Posterior vena cava (tissue), 2 donors: ENCODE data around the gene LGI4. TPM values are rescaled to one million over a fixed set of nuclear protein-coding genes. Genes with fewer than 3 reads are reported as not detected.
"Not testable (repeated sequence)": the region's sequence is repeated elsewhere in the genome, so short reads cannot be mapped to it uniquely, and the experiment has no call there.

Experiments used
- DNase-seq: peaks from one replicate; pipeline ENCODE4 v3.0.0-alpha.2; 2020; ENCODE audit warnings: low spot score
- intact Hi-C, 2 donors: fragments of 100-400 bp; cut with DNase I; formaldehyde crosslinking; loops; one replicate each; pipeline versions ENCODE4 v1.14.1 to v1.14.2; 2022 to 2023
- total RNA-seq, 2 donors: library from RNA; stranded (reverse); fragmentation: NEBNext Ultra II Directional; extraction: Animal tissue kit (Norgen Biotek cat#: 25700); gene quantifications; one replicate each; pipeline ENCODE4 v1.2.1, GENCODE V29; 2021
- donor health status: DM: yes; HTN: yes; CAD: no.
- donor health status: DM: yes; HTN: yes; CAD: no.

Gene LGI4
- total RNA-seq, 2 donors from 2014 or later = 9.1 to 10.0 TPM

DNA sequence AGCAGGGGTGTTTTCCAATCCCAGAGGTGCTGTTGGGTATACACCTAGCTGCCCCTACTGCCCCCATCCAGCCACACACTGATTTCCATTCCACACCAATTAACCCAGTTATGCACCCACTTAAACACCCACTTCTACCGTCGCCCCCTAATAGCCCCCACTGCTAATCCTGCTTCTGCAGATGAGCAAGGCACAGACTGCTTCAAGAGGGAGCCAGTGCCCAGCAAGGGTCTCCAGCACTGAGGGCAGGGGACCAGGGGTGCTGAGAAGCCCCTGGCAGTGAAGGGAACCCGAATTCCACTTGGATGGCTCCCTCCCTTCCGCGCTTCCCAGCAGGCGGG is 9.4 kb upstream of the LGI4 start:
- DNase-seq = no peak
- intact Hi-C loops = loop anchor here in 1 of 2 donors (10.0 kb wide), 1 partner anchor 121 kb away; the partner anchor contains the start of gene USF2

DNA sequence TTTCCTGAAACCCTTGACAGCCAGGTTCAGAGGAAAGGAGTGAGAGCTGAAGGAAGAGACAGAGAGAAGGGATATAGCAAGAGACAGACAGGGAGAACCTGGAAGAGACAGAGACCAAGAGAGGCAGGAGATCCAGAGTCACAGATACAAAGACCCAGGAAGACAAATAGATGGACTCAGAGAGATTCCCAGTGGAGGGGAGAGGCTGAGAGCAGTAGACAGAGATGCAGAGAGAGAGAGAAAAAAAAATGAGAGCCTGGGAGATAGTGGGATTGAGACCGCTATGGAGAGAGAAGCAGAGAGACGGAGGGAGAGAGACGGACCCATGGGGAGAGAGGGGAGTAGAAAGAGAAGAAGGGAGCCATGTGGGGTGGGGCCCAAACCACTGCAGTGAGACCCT is 9.0 kb upstream of the LGI4 start:
- intact Hi-C loops = loop anchor here in 1 of 2 donors (10.0 kb wide), 1 partner anchor 121 kb away; the partner anchor contains the start of gene USF2

DNA sequence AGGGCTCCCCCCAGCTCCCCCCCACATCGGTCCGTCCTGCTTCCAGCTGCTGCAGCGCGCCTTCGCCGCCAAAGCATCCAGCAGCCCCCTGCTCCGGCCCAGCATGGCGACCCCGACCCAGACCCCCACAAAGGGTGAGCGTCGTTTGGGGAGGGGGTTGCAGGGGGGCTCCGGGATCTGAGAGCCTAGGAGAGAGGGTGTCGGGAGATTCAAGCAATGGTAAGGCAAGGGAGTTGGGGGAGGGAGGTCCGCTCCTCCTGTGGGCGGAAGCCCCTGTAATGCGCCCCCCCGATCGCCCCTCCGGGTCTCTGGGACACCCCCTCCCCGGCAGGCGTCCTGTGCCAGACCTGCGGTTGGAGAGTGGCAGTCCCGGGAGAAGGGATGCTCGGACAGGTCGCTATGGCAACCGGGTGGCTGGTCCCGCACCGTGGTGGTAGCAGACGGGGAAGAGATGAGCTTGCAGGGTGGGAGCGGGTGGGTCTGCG is 8.4 kb upstream of the LGI4 start, which contains the start of gene FXYD7:
Gene FXYD7, plus strand, starts transcription at position 25 of the 485 bp plus-strand sequence. Its CDS starts 79 bp downstream, at position 104.
- intact Hi-C loops = loop anchor here in 1 of 2 donors (10.0 kb wide), 1 partner anchor 122 kb away; the partner anchor contains the start of gene USF2
- DNase-seq = no peak

More for the DNA sequence above, 9.0 kb upstream of the LGI4 start:
- no peak for DNase-seq

DNA sequence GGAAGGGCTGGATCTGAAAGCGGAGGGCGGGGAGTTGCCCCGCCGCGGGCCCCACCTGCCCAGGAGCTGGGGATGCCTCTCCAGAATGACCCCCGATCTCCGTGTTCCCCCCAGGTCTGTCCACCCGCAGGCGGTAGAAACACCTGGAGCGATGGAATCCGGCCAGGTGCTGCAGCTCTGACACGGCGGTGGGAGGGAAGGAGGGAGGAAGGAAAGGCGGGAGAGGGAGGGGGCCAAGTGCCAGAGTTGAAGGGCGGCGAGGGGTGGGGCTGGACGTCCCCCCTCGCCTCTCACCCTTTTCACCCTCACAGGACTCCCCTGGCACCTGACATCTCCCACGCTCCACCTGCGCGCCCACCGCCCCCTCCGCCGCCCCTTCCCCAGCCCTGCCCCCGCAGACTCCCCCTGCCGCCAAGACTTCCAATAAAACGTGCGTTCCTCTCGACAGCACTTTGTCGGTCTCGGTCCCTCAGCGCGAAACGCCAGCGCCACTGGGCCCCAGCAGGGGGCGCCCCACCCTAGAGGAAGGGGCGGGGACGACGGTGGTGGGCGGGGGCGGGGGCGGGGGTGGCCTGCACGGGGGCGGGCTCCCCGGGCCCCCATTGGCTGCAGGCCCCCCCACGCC is 7.9 kb upstream of the LGI4 start:
- DNase-seq = peak; percentile 85

DNA sequence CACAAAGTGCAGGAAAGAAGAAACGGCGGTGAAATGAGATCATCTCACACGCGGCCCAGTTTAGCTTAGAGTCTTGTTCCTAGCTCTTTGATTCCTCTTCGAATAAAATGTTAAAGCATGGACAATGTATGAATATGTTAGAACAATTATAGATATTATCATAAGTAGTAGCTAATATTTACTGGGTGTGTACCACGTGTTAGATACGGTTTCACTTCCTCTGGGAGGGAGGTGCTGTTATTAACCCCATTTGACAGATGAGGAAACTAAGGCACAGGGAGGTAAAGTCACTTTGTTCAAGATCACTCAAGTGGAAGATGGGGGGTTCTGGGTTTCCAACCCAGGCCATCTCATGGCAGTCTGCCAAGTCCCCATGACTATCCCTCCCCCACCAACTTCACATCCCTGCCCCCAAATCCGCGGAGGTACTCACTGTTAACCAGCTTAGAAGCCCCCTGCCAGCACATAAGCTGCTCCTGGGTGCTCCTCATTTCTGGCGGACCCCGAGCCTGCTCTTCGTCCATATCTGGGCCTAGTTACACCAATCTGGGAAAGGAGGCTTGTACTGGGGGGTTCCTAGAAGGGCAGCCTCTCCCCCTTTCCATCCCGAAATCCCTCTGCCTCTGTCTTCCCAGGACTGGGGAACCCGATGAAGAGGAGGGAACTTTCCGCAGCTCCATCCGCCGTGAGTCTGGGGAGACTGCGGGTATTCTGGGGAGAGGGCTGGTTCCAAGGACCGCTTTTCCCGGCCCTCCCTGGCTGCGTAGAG is 7.2 kb upstream of the LGI4 start:
- intact Hi-C loops = loop anchor here in 1 of 2 donors (10.0 kb wide), 1 partner anchor 123 kb away; the partner anchor contains the start of gene USF2
- no peak for DNase-seq

More for the DNA sequence above, 7.9 kb upstream of the LGI4 start:
- intact Hi-C loops = loop anchor here in 1 of 2 donors (10.0 kb wide), 1 partner anchor 122 kb away; the partner anchor contains the start of gene USF2

DNA sequence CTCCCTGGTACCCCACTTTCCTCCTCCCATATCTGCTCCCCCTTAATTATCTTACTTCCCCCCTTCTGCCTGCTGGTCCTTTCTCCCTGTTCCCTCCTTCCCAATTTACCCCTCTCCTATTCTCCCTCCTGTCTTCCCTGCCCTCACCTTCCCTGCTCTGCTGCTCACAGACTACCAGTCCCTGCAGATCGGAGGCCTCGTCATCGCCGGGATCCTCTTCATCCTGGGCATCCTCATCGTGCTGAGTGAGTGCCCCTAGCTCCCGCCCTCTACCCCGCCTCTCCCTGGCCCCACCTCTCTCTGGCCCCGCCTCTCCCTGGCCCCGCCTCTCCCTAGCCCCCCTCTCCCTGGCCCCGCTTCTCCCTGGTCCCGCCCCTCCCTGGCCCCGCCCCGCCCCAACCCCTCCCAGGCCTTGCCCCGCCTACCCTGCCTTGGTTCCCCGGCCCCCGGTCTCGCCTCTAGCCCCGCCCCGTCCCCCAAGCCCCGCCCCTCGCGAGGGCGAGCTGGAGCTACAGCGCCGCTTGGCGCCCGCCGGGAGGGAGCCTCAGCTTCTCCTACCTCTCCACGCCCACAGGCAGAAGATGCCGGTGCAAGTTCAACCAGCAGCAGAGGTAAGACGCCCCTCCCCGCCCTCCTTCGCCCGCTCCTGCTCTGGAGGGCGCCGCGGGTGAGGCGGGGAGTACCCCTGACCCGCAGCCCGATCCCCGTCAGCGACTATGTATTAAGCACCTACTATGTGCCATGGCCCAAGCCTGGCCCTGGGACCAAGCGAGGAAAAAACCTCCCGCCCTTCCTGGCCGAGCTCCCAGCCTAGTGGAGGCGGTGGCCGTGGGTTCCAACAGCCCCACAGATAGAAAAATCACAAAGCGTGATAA is 6.3 kb upstream of the LGI4 start:
- intact Hi-C loops = loop anchor here in 1 of 2 donors (10.0 kb wide), 1 partner anchor 124 kb away; the partner anchor contains the start of gene USF2
- DNase-seq = peak; percentile 98

DNA sequence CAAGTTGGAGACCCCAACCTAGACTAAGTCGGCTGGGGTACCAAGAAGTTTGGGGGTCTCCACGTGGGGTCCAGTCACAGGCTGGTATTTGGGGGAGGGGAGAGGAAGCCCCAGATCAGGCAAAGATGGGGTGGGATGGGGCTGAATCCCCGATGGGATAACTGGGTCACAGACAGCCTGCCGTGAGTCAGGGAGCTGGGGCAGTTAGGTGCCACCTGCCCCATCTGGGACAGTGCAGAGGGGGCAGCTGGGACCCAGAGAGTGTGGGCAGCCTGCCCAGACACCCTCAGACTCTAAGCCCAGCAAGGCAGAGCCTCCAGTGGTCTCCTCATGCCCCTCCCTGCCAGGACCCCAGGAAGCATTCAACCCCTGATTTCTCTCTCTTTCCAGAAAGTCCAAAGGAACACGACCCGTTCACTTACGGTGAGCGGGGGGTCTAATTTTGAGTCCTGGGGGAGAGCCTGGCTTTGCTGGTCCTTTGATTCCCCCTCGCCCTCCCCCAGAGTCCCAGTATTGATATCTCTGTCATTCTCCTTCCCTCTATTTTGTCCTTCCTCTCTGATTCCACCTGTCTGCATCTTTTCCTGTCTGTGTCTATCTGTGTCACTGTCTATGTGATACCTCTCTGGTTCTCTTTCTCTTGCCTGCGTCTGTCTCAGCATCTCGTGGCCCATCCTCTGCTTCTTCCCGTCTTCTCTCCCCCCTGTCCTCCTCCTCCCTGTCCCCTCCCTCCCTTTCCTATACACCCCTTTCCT is 5.5 kb upstream of the LGI4 start:
- no peak for DNase-seq
- intact Hi-C loops = loop anchor here in 1 of 2 donors (10.0 kb wide), 1 partner anchor 124 kb away; the partner anchor contains the start of gene USF2

DNA sequence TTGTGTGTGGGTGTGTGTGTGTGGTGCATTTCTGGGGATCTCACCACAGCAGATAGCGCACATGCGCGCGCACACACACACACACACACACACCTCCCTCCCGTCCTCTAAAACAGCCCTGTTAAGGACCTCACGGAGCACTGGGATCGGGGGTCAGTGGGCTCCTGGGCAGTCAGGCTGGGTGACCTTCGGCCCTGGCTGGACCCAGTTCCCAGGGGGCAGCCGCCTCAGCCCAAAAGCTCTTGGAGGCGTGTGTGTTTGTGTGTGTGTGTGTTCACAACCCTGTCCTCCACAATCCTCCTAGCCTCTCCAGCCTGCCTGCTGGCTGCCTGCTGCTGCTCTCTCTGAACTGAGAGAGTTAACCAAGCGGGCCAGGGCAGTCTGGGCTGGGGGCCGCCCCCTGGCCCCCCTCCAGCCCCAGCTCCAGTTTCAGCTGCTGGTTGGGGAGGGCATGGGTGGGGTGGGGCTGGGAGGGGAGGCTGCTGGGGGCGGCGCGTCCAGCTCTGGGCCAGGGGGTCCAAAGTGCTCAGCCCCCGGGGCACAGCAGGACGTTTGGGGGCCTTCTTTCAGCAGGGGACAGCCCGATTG is 3.5 kb upstream of the LGI4 start, which contains the start of gene FXYD1:
Gene FXYD1, plus strand, starts transcription at position 520 of the 588 bp plus-strand sequence. CDS start 1,256 bp downstream, outside the sequence.
- DNase-seq = peak; percentile 87
- intact Hi-C loops = no loop called here

DNA sequence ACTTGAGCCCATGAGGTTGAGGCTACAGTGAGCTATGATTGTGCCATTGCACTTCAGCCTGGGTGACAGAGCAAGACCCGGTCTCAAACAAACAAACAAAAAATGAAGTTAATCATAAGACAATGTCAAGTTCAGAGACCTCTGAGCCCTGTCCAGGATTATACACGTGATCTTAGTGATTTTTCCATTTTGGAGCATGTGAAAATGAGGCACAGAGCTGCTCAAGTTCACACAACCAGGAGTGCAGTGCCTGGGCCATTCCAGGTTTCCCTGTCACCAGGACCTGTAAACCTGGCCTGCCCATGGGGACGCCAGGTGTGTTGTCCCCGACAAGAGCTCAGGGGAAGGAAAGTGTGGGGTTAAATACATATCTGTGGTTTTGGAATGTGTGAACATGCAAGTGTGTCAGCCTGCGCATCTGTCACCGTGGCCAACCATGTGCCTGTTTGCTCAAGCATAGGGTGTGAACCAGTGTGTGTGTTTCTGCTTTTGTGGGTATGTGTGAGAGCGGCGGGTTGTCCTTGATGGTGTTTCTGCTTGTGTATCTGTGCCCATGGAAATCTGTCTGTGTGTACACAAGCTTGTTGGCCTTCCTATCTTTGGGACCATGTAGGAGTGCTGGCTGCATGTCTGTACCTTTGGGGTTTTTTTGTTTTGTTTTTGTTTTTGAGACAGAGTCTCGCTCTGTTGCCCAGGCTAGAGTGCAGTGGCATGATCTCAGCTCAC is 2.3 kb upstream of the LGI4 start:
- DNase-seq = no peak
- intact Hi-C loops = no loop called here

DNA sequence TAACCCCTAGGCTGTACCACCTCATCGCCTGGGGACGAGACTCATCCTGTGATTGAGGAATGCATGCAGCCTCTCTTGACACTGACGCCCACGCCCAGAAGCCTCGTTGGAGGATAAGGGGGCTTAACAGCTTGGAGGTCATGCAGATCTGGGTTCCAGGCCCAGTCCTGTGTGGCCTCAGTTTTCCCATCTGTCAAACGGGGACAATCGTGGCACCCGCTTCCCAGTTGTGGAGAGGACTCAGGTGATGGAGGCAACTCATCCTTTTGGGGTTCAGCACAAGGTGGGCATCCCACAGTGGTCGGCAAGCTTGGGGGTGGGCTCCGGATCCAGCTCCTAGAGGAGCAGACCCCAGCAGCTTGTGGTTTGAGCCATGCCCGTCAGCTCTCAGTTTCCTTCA is 1.4 kb upstream of the LGI4 start:
- DNase-seq = no peak
- intact Hi-C loops = no loop called here

DNA sequence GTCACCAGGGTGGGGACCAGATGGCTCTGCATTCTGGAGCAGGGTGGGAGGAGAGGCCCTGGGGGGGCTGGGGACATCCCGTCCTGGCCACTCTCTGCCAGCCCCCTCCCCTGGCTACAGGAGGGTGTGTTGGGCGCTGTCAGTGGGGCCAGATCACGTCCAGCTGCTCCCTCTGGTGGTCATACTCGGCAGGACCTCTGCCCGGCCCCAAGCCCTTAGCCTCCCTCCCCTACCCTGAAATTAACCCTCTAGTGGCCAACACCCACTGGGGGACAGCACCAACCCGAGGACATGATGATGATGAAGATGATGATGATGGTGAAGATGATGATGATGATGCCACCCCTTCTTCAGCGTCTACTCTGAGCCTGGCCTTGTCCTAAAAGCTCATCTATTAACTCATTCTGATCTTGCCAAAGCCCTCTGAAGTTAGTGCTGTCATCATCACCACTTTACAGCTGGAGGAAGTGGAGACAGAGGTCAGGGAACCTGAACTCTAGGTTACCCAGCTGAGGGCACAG is 590 bp upstream of the LGI4 start:
- peak; percentile 91 for DNase-seq
- intact Hi-C loops = no loop called here

DNA sequence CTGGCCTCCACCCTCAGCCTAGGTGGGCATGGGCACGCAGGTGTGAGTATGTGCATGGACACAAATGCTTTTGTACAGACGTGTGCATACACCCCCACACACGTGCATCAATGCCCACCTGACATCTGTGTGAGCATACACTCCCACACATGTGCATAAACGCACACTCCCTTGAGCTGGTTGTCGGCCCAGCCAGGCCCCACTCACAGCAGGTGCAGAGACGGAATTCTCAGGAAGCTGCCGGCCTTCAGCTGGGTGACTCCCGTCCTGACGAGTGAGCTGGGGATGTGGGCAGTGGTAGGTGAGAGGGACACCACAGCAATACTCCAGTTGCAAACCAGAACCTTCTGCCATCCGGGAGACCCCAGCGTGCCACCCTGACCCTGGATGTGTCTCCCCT is 1.0 kb downstream of the LGI4 start:
- intact Hi-C loops = no loop called here
- DNase-seq = no peak

DNA sequence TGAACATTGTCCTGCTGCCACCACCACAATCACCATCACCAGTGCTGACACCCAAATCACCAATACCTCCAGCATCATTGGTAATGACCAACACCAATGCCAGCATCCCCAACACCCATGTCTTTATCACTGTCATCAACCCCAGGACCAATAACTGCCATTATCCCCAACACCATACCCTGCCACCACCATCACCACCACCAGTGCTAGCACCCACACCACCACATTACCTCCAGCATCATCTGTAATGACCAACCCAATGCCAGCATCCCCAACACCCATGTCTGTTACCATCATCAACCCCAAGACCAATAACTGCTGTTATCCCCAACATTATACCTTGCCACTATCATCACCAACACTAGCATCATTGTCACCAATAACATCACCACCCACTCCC is 2.6 kb downstream of the LGI4 start:
- intact Hi-C loops = no loop called here
- no peak for DNase-seq

DNA sequence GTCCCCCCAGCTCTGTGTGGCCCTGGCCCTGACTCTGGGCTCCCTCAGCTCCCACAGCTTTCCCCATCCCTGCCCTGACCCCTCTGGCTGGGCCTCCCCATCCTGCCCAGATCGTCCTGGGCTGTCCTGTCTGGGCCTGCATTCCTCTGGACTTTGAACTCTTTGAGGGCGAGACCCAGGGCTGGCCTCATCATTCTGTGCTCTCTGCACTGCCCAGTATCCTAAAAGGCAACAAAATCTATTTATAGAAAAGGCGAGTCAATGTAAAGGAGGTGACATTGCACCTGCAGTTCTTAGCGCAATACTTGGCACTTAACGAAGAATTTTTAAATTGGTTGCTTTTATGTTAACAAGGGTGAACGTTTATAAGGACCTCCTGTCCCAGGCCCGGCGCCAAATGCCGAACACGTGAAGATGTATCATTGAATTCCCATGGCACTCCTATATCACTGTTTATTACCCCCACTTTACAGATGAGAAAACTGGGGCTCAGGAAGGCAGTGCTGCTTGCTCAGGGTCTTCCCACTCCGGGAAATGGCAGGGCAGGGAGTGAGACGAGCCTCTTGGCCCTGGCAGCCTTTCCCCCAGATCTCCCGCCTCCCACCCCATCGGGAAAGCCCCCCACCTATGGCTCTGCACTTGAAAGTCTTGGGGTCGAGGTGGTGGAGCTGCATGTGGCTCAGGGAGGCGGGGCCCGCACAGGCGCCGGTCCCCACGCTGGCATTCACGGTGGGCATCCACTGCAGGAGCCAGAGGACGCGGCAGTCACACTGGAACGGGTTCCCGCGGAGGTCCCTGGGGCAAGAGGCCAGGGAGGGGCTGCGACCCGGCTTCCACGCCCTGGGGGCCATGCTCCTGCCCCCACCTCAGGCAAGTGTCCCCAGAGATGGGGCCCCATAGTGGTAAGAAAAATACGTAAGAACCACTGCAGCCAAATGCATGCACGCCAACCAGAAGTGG is 3.8 kb downstream of the LGI4 start:
- intact Hi-C loops = no loop called here
- no peak for DNase-seq

DNA sequence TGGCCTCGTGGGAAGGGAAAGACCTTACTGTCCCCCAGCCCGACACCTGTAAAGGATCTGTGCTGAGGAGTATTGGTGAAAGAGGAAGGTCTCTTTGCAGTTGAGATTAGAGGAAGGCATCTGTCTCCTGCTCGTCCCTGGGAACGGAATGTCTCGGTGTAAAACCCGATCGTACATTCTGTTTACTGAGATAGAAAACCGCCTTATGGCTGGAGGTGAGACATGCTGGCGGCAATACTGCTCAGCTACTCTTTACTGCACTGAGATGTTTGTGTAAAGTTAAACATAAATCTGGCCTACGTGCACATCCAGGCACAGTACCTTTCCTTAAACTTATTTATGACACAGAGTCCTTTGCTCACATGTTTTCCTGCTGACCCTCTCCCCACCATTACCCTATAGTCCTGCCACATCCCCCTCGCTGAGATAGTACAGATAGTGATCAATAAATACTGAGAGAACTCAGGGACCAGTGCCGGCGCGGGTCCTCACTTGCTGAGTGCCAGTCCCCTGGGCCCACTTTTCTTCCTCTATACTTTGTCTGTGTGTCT is 5.1 kb downstream of the LGI4 start:
- DNase-seq, intact Hi-C loops: not testable (repeated sequence)
